VCaP (cell line): ENCODE results near the gene IL22.
A peak's percentile ranks its signal among the peaks of the same experiment; 100 is the strongest.

Source experiments
- H3K27ac ChIP-seq: fragments of 450-650 bp; 2 replicates; pipeline ENCODE4 v1.5.1; 2017
- CTCF ChIP-seq: fragments of 450-650 bp; conservative IDR thresholded peaks from 2 replicates; pipeline ENCODE4 v1.5.1; 2017; ENCODE audit warnings: mild to moderate bottlenecking, moderate library complexity

Gene IL22

GRCh38 chr12:68237619-68238018, 15.8 kb downstream of the IL22 start:
- no peak overlapping the region for H3K27ac ChIP-seq
- TF ChIP-seq CTCF, result no peak

- 0 out of 2 replicates have a peak, but pooled peaks have one; percentile 12 for TF ChIP-seq CTCF
- peak overlapping the region; percentile 19; the same call in 1 of the 2 replicates for H3K27ac ChIP-seq
These were observed 16.3 kb downstream of the IL22 start for GRCh38 chr12:68237078-68237477.

- TF ChIP-seq CTCF, result 0 out of 2 replicates have a peak, but pooled peaks have one; percentile 2
- peak overlapping the region; percentile 19; the same call in 1 of the 2 replicates for H3K27ac ChIP-seq
These were observed 16.9 kb downstream of the IL22 start for GRCh38 chr12:68236421-68237059.

DNA sequence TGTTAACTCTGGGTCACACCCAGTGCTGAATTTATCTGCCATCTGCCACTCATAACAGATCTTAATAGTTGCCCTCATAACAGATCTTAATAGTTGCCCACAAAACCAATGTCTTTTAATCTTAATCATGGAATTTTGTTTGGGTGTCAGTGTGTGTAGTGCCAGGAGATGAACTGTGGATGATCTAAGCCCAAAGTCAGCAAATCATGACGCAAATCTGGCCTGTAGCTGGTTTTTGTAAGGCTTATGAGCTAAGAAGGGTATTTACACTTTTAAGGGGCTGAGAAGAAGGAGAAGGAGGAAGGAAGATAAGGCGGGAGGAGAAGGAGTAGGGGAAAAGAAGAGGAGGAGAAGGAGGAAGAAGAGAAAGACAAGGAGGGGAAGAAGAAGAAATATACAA, 17.8 kb downstream of the IL22 start:
- no peak for TF ChIP-seq CTCF
- no peak overlapping the region for H3K27ac ChIP-seq

- TF ChIP-seq CTCF, result no peak
- H3K27ac ChIP-seq, result no peak overlapping the region
These were observed 19.3 kb downstream of the IL22 start for GRCh38 chr12:68234140-68234539.

DNA sequence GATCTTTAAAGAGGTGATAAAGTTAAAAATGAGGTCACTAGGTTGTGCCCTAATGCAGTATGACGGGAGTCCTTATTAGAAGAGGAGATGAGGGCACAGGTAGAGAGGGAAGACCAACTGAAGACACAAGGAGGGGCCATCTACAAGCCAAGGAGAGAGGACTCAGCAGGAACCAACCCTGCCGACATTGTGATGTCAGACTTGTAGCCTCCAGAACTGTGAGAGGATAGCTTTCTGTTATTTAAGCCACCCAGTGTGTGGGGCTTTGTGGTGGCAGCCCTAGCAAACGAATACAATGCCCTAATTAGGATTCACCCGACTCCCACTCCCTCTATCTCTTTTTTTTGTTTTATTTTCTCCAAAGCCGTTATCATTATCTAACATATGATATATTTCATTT, 19.9 kb downstream of the IL22 start:
- no peak overlapping the region for H3K27ac ChIP-seq

DNA sequence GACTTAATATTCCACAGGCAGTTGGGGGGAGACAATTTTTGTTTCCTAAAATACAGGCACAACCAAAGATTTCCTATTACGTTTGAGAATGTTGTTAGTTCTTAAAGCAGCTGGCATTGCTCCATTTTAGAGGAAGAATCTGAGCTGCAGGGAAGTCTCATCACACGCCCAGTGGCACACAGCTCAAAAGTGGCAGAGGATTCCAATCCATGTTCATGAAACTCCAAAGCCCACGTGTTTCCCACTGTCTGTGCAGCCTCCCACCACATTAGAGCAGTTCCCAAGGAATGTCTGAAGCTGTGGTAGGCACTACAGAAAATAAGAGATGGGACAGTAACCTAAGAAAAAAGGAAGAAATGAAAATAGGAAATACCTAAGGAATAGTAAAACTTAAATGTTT, 21.7 kb downstream of the IL22 start:
- H3K27ac ChIP-seq, result no peak overlapping the region

More for the DNA sequence above, 19.9 kb downstream of the IL22 start:
- TF ChIP-seq CTCF, result no peak

More for the DNA sequence above, 21.7 kb downstream of the IL22 start:
- no peak for TF ChIP-seq CTCF
